GM19023 (cell line): ENCODE data around the gene FBLN2.

ENCODE experiments used
- ATAC-seq: cut with Tn5 transposase; IDR thresholded peaks from one replicate; pipeline ENCODE4 v1.9.1; 2021; ENCODE audit warnings: mild to moderate bottlenecking, moderate library complexity; ENCODE audit not compliant: unreplicated experiment

FBLN2 gene

GRCh38 chr3:13579063-13579462 is 30.1 kb downstream of the FBLN2 start:
- ATAC-seq, result no peak

DNA sequence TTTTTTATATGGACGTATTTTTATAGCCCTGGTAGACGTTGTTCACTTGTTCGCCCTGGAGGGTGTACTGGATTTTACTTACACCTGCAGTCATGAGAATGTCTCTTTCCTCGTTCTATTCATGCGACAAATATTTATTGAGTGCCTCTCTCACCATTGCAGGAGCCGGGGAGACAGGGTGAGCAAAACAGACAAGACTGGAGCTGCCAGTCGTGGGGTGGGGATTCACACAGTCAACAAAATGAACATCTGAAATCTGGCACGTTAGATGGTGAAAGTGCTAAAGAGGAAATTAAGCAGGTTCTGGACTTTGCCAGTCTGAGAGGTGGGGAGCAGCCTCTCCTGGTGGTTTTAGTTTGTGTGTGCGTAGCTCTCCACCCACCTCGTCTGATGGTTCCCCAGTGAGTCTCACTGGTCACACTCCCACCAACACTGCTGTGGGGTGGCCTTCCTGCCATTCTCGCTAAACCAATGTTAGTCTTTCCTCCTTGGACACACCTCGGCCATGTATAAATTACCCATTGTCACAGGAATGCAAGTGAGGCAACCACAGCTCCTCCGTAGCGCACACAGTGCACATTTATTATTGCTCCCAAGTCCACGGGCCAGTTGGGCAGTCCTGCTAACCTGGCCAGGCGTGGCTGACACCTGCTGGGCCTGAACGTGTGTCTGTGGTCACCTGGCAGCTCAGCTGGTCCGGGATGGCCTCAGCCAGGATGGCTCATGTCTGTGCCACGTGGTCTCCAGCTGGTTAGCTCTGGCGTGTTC is 31.5 kb downstream of the FBLN2 start:
- ATAC-seq, result no peak

GRCh38 chr3:13581485-13582365 is 32.8 kb downstream of the FBLN2 start:
- no peak for ATAC-seq

- no peak for ATAC-seq
Measured at GRCh38 chr3:13582366-13583250, 33.7 kb downstream of the FBLN2 start.

GRCh38 chr3:13583251-13584180 is 34.6 kb downstream of the FBLN2 start:
- no peak for ATAC-seq

GRCh38 chr3:13584427-13584891 is 35.5 kb downstream of the FBLN2 start:
- no peak for ATAC-seq

DNA sequence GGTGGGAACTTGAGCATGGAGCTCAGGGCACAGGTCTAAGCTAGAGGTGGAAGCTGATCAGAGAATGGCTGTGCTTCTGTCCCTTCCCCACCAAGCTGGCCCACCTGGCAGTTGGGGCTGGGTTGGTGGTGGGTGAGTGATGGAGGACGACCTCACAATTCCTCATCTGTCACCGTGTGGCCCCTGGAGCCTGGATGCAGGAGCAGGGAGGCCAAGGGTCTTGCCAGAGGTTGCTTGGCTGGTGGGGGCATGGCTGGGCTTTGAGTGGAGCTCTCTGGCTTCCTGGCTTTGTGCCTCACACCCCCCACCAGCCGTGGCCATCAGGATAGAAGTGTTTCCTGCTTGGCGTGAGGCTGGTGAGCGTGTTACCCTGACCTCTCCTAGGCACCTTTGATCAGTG is 36.0 kb downstream of the FBLN2 start:
- no peak for ATAC-seq

DNA sequence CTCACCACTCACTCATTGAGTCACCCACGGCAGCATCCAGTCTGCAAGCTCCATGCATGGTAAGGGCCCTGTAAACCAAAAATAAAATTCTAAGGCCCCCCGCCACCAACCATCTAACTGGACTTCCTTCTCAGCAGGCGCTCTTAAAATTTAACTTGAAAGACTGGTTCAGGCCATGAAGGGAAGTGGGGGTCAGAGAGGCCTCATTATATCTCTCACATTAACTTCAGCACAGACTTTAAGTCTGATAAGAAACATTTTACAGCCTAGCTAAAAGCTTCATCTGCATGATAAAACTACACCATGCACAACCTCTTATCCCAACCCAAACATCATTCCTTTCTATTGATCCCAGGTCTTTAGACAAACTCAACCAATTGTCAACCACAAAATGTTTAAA is 38.5 kb downstream of the FBLN2 start:
- ATAC-seq, result no peak

DNA sequence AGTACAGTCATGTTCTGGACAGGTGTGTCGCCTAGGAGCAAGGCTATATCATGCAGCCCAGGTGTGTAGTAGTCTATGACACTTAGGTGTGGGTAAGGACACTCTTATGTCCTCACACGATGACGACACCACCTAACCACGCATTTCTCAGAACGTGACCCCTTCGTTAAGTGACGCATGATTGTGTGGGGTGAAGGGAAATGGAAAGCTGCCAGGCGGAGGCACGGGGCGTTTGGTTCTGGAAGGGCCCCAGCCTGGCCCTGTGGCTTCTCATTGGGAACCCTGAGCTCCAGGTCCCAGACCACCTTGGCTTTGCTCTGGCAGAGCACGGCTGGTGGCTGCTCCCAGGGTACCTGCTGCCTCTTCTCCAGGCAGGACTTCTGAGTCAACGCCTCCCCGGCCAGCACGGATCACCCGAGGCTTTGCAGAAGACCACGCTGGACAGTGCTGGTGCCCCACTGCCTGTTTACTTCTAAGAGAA is 39.3 kb downstream of the FBLN2 start:
- no peak for ATAC-seq

DNA sequence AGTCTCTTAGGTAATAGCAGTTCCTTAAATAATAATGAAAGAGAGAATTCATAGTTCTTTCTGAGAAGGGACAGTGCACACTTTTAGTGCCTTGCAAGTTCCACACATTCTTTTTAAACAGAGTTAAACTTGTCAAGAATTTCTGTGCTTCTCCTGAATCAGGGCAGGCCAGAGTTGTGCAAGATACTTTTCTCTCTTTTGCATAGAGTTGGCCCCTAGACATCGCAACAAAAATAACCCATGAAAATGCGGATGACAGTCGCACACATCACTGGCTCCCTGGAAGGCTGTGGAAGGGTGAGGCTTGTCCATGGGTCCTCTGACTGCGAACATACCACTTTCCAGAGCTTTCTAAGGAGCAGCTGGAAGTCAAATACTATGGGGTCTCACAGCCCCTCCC is 40.1 kb downstream of the FBLN2 start:
- ATAC-seq, result no peak

GRCh38 chr3:13590841-13591520 is 42.1 kb downstream of the FBLN2 start:
- ATAC-seq, result no peak

DNA sequence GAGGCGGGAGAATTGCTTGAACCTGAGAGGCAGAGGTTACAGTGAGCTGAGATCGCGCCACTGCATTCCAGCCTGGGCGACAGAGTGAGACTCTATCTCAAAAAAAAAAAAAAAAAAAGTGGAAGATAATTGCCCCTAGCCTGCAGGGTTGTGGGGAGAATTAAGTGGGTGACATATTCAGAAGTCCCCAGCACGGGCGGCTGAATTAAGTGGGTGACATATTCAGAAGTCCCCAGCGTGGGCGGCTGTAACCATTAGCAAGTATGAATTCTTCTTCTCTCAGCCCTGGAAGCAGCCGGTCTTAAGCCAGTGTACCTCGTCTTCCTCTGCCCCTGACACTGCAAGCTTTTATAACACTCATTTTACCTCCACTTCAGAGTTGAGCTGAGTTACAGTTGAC is 44.7 kb downstream of the FBLN2 start:
- no peak for ATAC-seq

DNA sequence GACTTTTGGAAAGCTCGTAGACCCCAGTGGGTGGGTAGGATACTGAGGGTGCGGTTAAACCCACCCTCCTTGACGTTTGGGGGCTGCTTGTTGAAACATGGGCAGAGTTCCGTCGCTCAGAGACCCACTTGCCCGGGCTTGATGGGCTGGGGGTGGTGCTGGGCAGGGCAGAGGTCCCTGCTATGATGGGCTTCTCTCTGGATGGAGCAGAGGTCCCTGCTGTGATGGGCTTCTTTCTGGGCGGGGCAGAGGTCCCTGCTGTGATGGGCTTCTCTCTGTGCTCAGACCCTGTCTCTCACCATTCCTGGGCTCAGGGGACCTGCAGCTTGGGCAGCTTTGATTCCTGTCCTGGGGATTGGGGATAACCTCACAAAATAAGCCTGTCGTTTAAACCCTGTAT is 45.2 kb downstream of the FBLN2 start:
- ATAC-seq, result no peak

DNA sequence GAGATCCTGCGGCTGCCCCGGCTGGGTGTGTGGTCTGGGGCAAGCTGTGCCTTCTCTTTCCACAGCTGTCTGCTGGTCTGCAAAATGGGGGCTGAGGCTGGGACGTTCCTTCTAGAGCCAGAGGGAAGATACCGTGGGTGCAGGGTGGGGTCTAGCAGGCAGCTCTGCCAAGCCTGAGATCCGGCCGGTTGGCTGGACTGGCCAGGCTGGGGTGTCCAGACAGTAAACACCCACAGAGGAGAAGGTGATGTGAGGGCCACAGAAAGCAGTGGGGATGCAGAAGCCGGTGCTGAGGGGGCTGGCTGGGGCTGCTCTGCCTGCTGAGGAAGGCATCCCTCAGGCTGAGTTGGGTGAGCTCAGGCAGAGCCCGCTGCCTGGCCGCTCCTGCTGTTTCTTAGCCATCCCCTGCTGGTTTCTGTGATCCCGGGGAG is 46.1 kb downstream of the FBLN2 start:
- ATAC-seq, result no peak

- ATAC-seq, result no peak
Measured at GRCh38 chr3:13595485-13595884, 46.6 kb downstream of the FBLN2 start.

DNA sequence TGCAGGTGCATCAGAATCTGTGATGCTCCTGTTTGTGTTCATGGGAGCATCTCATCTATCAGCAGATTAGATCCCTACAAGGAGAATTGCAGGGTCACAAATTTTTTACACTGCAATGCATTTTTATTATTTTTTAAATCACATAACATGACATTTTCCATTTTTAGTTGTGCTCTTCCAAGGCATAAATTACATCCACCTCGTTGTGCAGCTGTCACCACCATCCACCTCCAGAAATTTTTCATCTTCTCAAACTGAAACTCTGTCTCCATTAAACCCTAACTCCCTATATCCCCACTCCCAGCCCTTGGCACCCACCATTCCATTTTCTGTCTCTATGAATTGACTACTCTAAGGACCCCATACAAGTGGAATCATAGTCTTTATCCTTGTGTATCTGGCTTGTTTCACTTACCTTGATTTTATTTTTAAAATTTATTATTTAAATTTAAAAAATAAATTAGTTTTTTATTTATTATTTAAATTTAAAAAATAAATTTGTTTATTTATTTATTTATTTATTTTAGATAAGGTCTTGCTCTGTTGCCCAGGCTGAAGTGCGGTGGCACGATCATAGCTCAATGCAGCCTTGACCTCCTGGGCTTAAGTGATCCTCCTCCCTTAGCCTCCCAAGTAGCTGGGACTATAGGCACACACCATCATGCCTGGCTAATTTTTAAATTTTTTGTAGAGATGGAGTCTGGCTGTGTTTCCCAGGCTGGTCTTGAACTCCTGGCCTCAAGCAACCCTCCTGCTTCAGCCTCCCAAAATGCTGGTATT is 47.7 kb downstream of the FBLN2 start:
- no peak for ATAC-seq

GRCh38 chr3:13597661-13598060 is 48.7 kb downstream of the FBLN2 start:
- no peak for ATAC-seq

- ATAC-seq, result no peak
Measured at GRCh38 chr3:13598201-13598600, 49.3 kb downstream of the FBLN2 start.
